OCI-LY1 (cell line): Measurements from ENCODE around the gene GFPT1.
A peak's percentile ranks its signal among the peaks of the same experiment; 100 is the strongest.

Source experiments
- H2AFZ ChIP-seq: fragments of 200-600 bp; sonication (generic), shearing (Covaris generic); 2 replicates; pipeline ENCODE4 v1.6.0; 2014; ENCODE audit warnings: antibody characterized with exemption, mild to moderate bottlenecking, low read length
- H3F3A ChIP-seq: fragments of 200-600 bp; sonication (generic), shearing (Covaris generic); 2 replicates; pipeline ENCODE4 v1.6.0; 2014; ENCODE audit warnings: mild to moderate bottlenecking, antibody characterized with exemption, low read length, moderate library complexity; ENCODE audit not compliant: insufficient read depth
- H3K27ac ChIP-seq: fragments of 200-600 bp; sonication (generic); 2 replicates; pipeline ENCODE4 v1.5.1; 2014; ENCODE audit warnings: low read length, mixed run types, mild to moderate bottlenecking, low read depth; ENCODE audit not compliant: poor library complexity, severe bottlenecking
- H3K27me3 ChIP-seq: fragments of 200-600 bp; sonication (generic); 2 replicates; pipeline ENCODE4 v1.6.0; 2014; ENCODE audit warnings: antibody characterized with exemption, mild to moderate bottlenecking, low read length, moderate library complexity; ENCODE audit not compliant: insufficient read depth
- H3K36me3 ChIP-seq: fragments of 200-600 bp; sonication (generic); 2 replicates; pipeline ENCODE4 v1.6.1; 2014; ENCODE audit warnings: mild to moderate bottlenecking, antibody characterized with exemption, low read length, moderate library complexity, mixed read lengths; ENCODE audit not compliant: insufficient read depth
- H3K4me1 ChIP-seq: fragments of 200-600 bp; sonication (generic); 2 replicates; pipeline ENCODE4 v1.5.1; 2014; ENCODE audit warnings: mild to moderate bottlenecking, low read length, moderate library complexity; ENCODE audit not compliant: insufficient read depth, severe bottlenecking
- H3K4me2 ChIP-seq: fragments of 200-600 bp; sonication (generic), shearing (Covaris generic); 2 replicates; pipeline ENCODE4 v1.6.1; 2014; ENCODE audit warnings: low read length
- H3K4me3 ChIP-seq: fragments of 200-600 bp; sonication (generic); 2 replicates; pipeline ENCODE4 v1.5.1; 2014; ENCODE audit warnings: low read length, low read depth, mild to moderate bottlenecking, mixed read lengths; ENCODE audit not compliant: poor library complexity, severe bottlenecking
- H3K79me2 ChIP-seq: fragments of 200-600 bp; shearing (Covaris generic); 2 replicates; pipeline ENCODE4 v1.6.1; 2016; ENCODE audit warnings: mixed run types, low read length, mixed read lengths; ENCODE audit not compliant: insufficient read depth
- H3K9ac ChIP-seq: fragments of 200-600 bp; sonication (generic), shearing (Covaris generic); 2 replicates; pipeline ENCODE4 v1.6.1; 2014; ENCODE audit warnings: mild to moderate bottlenecking, low read length, mixed read lengths
- H3K9me2 ChIP-seq: fragments of 200-600 bp; sonication (generic), shearing (Covaris generic); 2 replicates; pipeline ENCODE4 v1.6.1; 2014; ENCODE audit warnings: low read depth, mild to moderate bottlenecking, low read length, mixed read lengths
- H3K9me3 ChIP-seq: fragments of 200-600 bp; shearing (Covaris generic); 2 replicates; pipeline ENCODE4 v1.6.1; 2014; ENCODE audit warnings: low read length, mixed read lengths
- H4K20me1 ChIP-seq: fragments of 200-600 bp; sonication (generic), shearing (Covaris generic); 2 replicates; pipeline ENCODE4 v1.6.0; 2016; ENCODE audit warnings: mild to moderate bottlenecking, low read length; ENCODE audit not compliant: insufficient read depth
- CTCF ChIP-seq: fragments of 200-600 bp; sonication (generic), shearing (Covaris generic); IDR thresholded peaks from 2 replicates; pipeline ENCODE4 v1.5.1; 2017; ENCODE audit warnings: mild to moderate bottlenecking, antibody characterized with exemption, low read length, moderate library complexity, mixed read lengths
- EZH2 ChIP-seq: fragments of 200-600 bp; sonication (generic), shearing (Covaris generic); IDR thresholded peaks from 2 replicates; pipeline ENCODE4 v1.8.0; 2017; ENCODE audit warnings: borderline replicate concordance, mixed run types, mild to moderate bottlenecking, antibody characterized with exemption, low read length, moderate library complexity, mixed read lengths

The GFPT1 gene

GRCh38 chr2:69380072-69380917 is 6.7 kb downstream of the GFPT1 start:
- TF ChIP-seq EZH2 (no peak), CTCF (no peak)
- Histone ChIP-seq H3K4me3 (no peak overlapping the region), H3K9ac (no peak overlapping the region), H3K9me2 (no peaks in the 10 kb centered on the region), H3K27me3 (no peaks in the 10 kb centered on the region), H3K36me3 (no peaks in the 10 kb centered on the region), H3K27ac (no peak overlapping the region), H3K9me3 (no peaks in the 10 kb centered on the region), H3K79me2 (peaks cover 16% of the 10 kb centered on the region), H3F3A (no peaks in the 10 kb centered on the region), H2AFZ (no peak overlapping the region), H3K4me2 (no peak overlapping the region), H3K4me1 (peaks cover 14% of the 10 kb centered on the region), H4K20me1 (no peaks in the 10 kb centered on the region)

GRCh38 chr2:69376403-69376802 is 10.6 kb downstream of the GFPT1 start:
- Histone ChIP-seq H3K4me2 (no peak overlapping the region), H3K27me3 (no peaks in the 10 kb centered on the region), H3K4me3 (no peak overlapping the region), H2AFZ (no peak overlapping the region), H3K36me3 (peaks cover 9% of the 10 kb centered on the region; the same call in 1 of the 2 replicates), H3K79me2 (peaks cover 19% of the 10 kb centered on the region), H3F3A (no peaks in the 10 kb centered on the region), H3K27ac (peak overlapping the region; percentile 4), H3K4me1 (peaks cover 14% of the 10 kb centered on the region), H3K9ac (no peak overlapping the region), H3K9me3 (no peaks in the 10 kb centered on the region), H4K20me1 (no peaks in the 10 kb centered on the region), H3K9me2 (no peaks in the 10 kb centered on the region)
- TF ChIP-seq EZH2 (no peak), CTCF (no peak)

- TF ChIP-seq EZH2: no peak
- peak; percentile 88 for TF ChIP-seq CTCF
- H3K4me2 ChIP-seq: no peak overlapping the region
- peak overlapping the region; percentile 4 for H3K27ac ChIP-seq
- peaks cover 14% of the 10 kb centered on the region for H3K4me1 ChIP-seq
- no peaks in the 10 kb centered on the region for H3F3A ChIP-seq
- no peaks in the 10 kb centered on the region for H4K20me1 ChIP-seq
- H3K9ac ChIP-seq: no peak overlapping the region
- no peaks in the 10 kb centered on the region for H3K9me3 ChIP-seq
- no peaks in the 10 kb centered on the region for H3K27me3 ChIP-seq
- H3K36me3 ChIP-seq: peaks cover 9% of the 10 kb centered on the region; the same call in 1 of the 2 replicates
- H3K9me2 ChIP-seq: no peaks in the 10 kb centered on the region
- no peak overlapping the region for H2AFZ ChIP-seq
- peaks cover 16% of the 10 kb centered on the region for H3K79me2 ChIP-seq
- H3K4me3 ChIP-seq: no peak overlapping the region
Measured at GRCh38 chr2:69375494-69376353, 11.3 kb downstream of the GFPT1 start.
